Smooth muscle cell (in vitro differentiated cells): ENCODE measurements around the gene CYSRT1. TPM values are rescaled to one million over a fixed set of nuclear protein-coding genes. Genes with fewer than 3 reads are reported as not detected.

Experiments
- DNase-seq: peaks from one replicate; lab custom pipeline; 2025; ENCODE audit not compliant: unreplicated experiment; lab: John Stamatoyannopoulos, UW
- H2AFZ ChIP-seq: fragments of 200-600 bp; sonication (generic); 2 replicates; pipeline ENCODE4 v1.6.0; 2016; ENCODE audit warnings: antibody characterized with exemption, low read depth, mild to moderate bottlenecking
- H3F3A ChIP-seq: fragments of 200-600 bp; sonication (generic); 2 replicates; pipeline ENCODE4 v1.6.0; 2017; ENCODE audit warnings: antibody characterized with exemption, low read depth
- H3K27ac ChIP-seq: fragments of 200-600 bp; sonication (generic); 2 replicates; pipeline ENCODE4 v1.5.1; 2016; ENCODE audit warnings: low read depth, mild to moderate bottlenecking
- H3K27me3 ChIP-seq: fragments of 200-600 bp; sonication (generic); 2 replicates; pipeline ENCODE4 v1.6.1; 2016; ENCODE audit warnings: low read depth, mild to moderate bottlenecking
- H3K36me3 ChIP-seq: fragments of 200-600 bp; sonication (generic); 2 replicates; pipeline ENCODE4 v1.5.1; 2016; ENCODE audit warnings: low read depth
- H3K4me1 ChIP-seq: fragments of 200-600 bp; sonication (generic); 2 replicates; pipeline ENCODE4 v1.5.1; 2016; ENCODE audit warnings: low read depth
- H3K4me2 ChIP-seq: fragments of 200-600 bp; sonication (generic); 2 replicates; pipeline ENCODE4 v1.6.0; 2016; ENCODE audit warnings: mild to moderate bottlenecking
- H3K4me3 ChIP-seq: fragments of 200-600 bp; sonication (generic); 2 replicates; pipeline ENCODE4 v1.5.1; 2016; ENCODE audit warnings: mild to moderate bottlenecking
- H3K79me2 ChIP-seq: fragments of 200-600 bp; sonication (generic); 2 replicates; pipeline ENCODE4 v1.6.0; 2016; ENCODE audit warnings: low read depth, mild to moderate bottlenecking
- H3K9ac ChIP-seq: fragments of 200-600 bp; sonication (generic); 2 replicates; pipeline ENCODE4 v1.6.0; 2016; ENCODE audit warnings: low read depth
- H3K9me3 ChIP-seq: fragments of 200-600 bp; sonication (generic); replicated peaks from 2 replicates; pipeline ENCODE4 v1.5.1; 2016; ENCODE audit warnings: low read depth
- H4K20me1 ChIP-seq: fragments of 200-600 bp; sonication (generic); 2 replicates; pipeline ENCODE4 v1.6.0; 2016; ENCODE audit warnings: low read depth
- CTCF ChIP-seq: fragments of 200-600 bp; sonication (generic); IDR thresholded peaks from 2 replicates; pipeline ENCODE4 v1.5.1; 2017; ENCODE audit warnings: borderline replicate concordance, mild to moderate bottlenecking, antibody characterized with exemption; ENCODE audit not compliant: insufficient read depth, poor library complexity, severe bottlenecking
- WGBS: methylation state at CpG from one replicate; pipeline ENCODE4 v1.1.7; 2016; ENCODE audit warnings: low lambda C conversion rate; 5-methylcytosine and 5-hydroxymethylcytosine counted together
- polyA plus RNA-seq: library from polyadenylated mRNA; unstranded; fragments of >200 nt; fragmentation: Nextera tagmentation; extraction: Ambion mirVana; gene quantifications from 2 replicates; pipeline ENCODE4 v1.2.1, GENCODE V29; 2016
- total RNA-seq: library from RNA; depleted of rRNA; stranded (reverse); fragments of >200 nt; gene quantifications from 2 replicates; pipeline ENCODE4 v1.2.3, GENCODE V29; 2014

Gene CYSRT1
- total and polyA plus RNA-seq, 2 experiments from 2014 or later, result 2.3 to 2.4 TPM

DNA sequence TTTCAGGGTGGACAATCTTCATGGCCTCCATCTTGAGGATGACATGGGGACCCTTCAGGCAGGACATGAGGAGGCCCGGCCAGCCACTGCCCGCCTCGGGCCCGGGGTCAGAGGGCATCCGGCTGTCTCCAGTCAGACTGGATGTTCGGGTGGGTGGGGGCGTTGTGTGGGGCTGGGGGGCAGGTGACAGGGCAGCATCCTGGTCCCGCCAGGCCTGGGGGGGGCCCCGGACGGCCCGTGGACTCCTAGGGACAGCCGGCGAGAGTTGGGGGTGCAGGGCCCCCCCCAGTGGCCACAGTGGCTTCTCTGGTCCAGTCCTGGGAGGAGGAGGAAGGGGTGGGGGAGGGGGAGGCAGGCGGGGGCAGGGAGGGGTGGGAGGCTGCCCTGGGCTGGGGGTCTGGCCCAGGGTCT lies 3.9 kb upstream of the CYSRT1 start:
- Histone ChIP-seq H4K20me1 (no peaks in the 10 kb centered on the region), H3K9ac (no peak overlapping the region), H3K9me3 (no peaks in the 10 kb centered on the region), H3K79me2 (no peaks in the 10 kb centered on the region), H3F3A (no peaks in the 10 kb centered on the region), H2AFZ (no peak overlapping the region), H3K27me3 (no peaks in the 10 kb centered on the region), H3K4me3 (no peak overlapping the region), H3K27ac (no peak overlapping the region), H3K4me1 (peaks cover 8% of the 10 kb centered on the region), H3K36me3 (no peaks in the 10 kb centered on the region), H3K4me2 (peak overlapping the region; percentile 85)
- TF ChIP-seq CTCF, result no peak
- 96% methylated on average over 9 of the region's 14 CpGs for WGBS
- DNase-seq, result no peak

DNA sequence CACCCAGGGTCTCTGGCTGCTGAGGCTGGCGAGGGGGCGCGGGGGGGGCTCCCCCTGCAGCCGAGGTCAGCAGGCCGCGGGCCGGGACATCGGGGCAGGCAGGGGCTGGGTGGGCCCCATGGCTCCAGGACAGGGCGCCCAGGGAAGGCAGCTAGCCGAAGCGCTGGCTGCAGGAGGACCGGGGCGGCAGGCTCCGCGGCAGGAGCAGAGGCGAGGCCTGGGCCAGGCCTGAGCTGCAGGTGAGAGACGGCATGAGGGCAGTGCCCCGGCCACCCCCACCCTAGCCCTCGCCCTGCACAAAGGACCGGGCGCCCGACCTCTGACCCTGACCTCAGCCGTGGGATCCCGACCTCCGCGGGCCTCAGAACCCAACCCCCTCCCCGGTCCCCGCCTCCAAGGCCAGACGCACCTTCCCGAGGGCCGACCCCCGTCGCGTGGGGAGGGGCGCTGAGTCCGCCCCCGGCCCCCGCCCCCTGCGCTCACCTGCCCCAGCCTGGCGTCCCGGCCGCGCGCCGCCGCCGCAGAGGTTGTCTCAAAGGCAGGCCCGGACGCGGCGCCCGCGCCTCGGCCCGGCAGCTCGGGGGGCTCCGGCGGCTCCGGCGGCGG lies 3.4 kb upstream of the CYSRT1 start:
- TF ChIP-seq CTCF, result no peak
- no peaks in the 10 kb centered on the region for H3K79me2 ChIP-seq
- no peaks in the 10 kb centered on the region for H3K36me3 ChIP-seq
- peak overlapping the region; percentile 48 for H3K4me3 ChIP-seq
- H3K4me2 ChIP-seq, result peak overlapping the region; percentile 85
- no peak overlapping the region for H3K9ac ChIP-seq
- 18% methylated on average over 6 of the region's 61 CpGs for WGBS
- no peaks in the 10 kb centered on the region for H3F3A ChIP-seq
- no peak overlapping the region for H3K27ac ChIP-seq
- H3K27me3 ChIP-seq, result no peaks in the 10 kb centered on the region
- no peaks in the 10 kb centered on the region for H3K9me3 ChIP-seq
- no peak overlapping the region for H2AFZ ChIP-seq
- DNase-seq, result no peak
- no peaks in the 10 kb centered on the region for H4K20me1 ChIP-seq
- H3K4me1 ChIP-seq, result peaks cover 8% of the 10 kb centered on the region

DNA sequence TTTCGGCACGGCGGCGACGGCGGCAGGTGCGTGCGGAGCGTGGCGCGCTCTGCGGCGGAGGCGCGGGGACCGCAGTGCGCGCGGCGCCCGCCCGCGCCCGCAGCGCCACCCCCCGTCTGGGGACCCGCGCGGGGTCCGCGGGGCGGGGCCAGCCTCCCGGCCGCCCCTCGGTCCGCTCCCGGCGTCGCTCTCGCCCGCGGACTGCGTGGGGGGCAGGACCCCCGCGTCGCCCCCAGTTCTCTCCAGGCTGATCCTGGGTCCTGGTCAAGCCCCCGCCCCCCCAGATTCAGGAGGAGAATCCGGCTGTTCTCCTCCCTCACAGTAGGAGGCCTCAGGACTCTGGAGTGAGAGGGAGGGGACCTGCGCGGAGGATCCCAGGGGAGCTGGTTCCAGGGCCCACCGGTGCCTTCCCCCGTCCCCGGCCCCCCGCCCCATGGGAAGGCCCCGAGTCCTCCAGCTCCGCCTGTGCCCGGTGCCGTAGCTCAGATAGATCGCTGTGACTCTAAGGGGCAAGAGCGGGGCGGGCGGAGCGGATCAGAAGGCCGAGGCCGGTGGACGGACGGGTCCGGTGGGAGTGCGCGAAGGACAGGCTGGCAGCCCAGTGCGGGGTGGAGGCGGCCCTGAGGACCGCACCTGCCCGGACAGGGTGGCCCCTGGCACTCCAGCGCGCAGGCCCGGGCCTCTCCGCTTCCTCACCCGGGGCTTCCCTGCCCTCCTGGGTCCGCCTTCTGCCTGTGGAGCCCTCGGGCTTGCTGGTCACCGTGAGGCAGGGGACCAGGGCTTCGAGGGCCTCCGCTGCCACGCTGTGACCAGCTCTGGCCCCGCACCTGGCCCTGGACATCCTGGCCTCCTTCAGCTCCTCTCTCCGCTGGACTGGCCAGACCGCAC lies 2.5 kb upstream of the CYSRT1 start, which contains the start of gene RNF208:
RNF208 (minus strand) TSS at position 51 of the 888 bp plus-strand sequence. CDS start 1,028 bp downstream, outside the sequence.
- DNase-seq, result no peak

More for the DNA sequence above, 2.5 kb upstream of the CYSRT1 start, which contains the start of gene RNF208:
- no peak within 1 kb of the TSS for H3K9ac ChIP-seq
- H3F3A ChIP-seq, result no peaks in the 10 kb centered on the region
- no peaks in the 10 kb centered on the region for H3K79me2 ChIP-seq
- peak within 1 kb of the TSS; percentile 89 for H3K4me2 ChIP-seq
- peak within 1 kb of the TSS; percentile 61 for H3K4me3 ChIP-seq
- no peaks in the 10 kb centered on the region for H3K27me3 ChIP-seq
- 12% methylated on average over 34 of the region's 88 CpGs for WGBS
- H3K27ac ChIP-seq, result no peak within 1 kb of the TSS
- no peaks in the 10 kb centered on the region for H4K20me1 ChIP-seq
- no peak within 1 kb of the TSS for H2AFZ ChIP-seq
- H3K36me3 ChIP-seq, result no peaks in the 10 kb centered on the region
- peaks cover 8% of the 10 kb centered on the region for H3K4me1 ChIP-seq
- H3K9me3 ChIP-seq, result no peaks in the 10 kb centered on the region
- no peak for TF ChIP-seq CTCF
